CD4-positive, alpha-beta memory T cell (primary cell): Measurements from ENCODE around the gene MCM9. TPM values are rescaled to one million over a fixed set of nuclear protein-coding genes. Genes with fewer than 3 reads are reported as not detected.

Experiments
- CTCF ChIA-PET: fragments of 350-600 bp; sonication (Branson Sonifier 250); formaldehyde crosslinking; loops from one replicate; lab custom pipeline; 2021; ENCODE audit warnings: inconsistent platforms; ENCODE audit not compliant: partially characterized antibody; lab: Charles Lee
- POLR2A ChIA-PET: fragments of 350-600 bp; sonication (Branson Sonifier 250); formaldehyde crosslinking; loops from one replicate; lab custom pipeline; 2021; ENCODE audit not compliant: partially characterized antibody; lab: Charles Lee
- DNase-seq, 5 donors: peaks; one replicate each; pipeline versions ENCODE4 v3.0.0 to v3.0.0-alpha.2; 2020 to 2022; ENCODE audit warnings: mixed read lengths in 1 of 5
- H3K27ac ChIP-seq: one replicate; pipeline ENCODE4 v1.7.0; 2013; ENCODE audit warnings: low read depth, low read length
- H3K27me3 ChIP-seq: 2 replicates; pipeline ENCODE4 v1.7.0; 2013; ENCODE audit warnings: mild to moderate bottlenecking, low read length, moderate library complexity; ENCODE audit not compliant: insufficient read depth
- H3K36me3 ChIP-seq: 2 replicates; pipeline ENCODE4 v1.7.0; 2013; ENCODE audit warnings: mild to moderate bottlenecking, low read length, moderate library complexity; ENCODE audit not compliant: insufficient read depth
- H3K4me1 ChIP-seq: 2 replicates; pipeline ENCODE4 v1.7.0; 2013; ENCODE audit warnings: mild to moderate bottlenecking, low read length, moderate library complexity; ENCODE audit not compliant: insufficient read depth
- H3K4me3 ChIP-seq, 2 donors: one replicate each; pipeline ENCODE4 v1.7.0; 2013; ENCODE audit warnings: low read length in 2 of 2, mild to moderate bottlenecking in 1 of 2
- H3K9me3 ChIP-seq, 2 donors: one replicate each; pipeline ENCODE4 v1.7.0; 2013; ENCODE audit warnings: low read length in 2 of 2, control low read depth in 1 of 2; ENCODE audit not compliant: control insufficient read depth in 1 of 2
- H3K27ac Mint-ChIP-seq, 7 donors: one replicate each; pipeline ENCODE4 v1.8.0; 2020 to 2021; ENCODE audit warnings: mixed read lengths in 7 of 7, mild to moderate bottlenecking in 6 of 7, inconsistent platforms in 3 of 7, moderate library complexity in 3 of 7
- H3K27me3 Mint-ChIP-seq, 2 donors: one replicate each; pipeline ENCODE4 v1.8.0; 2020 to 2021; ENCODE audit warnings: mixed read lengths in 2 of 2
- H3K36me3 Mint-ChIP-seq, 2 donors: one replicate each; pipeline ENCODE4 v1.8.0; 2020 to 2021; ENCODE audit warnings: mixed read lengths in 2 of 2, inconsistent platforms in 1 of 2, mild to moderate bottlenecking in 1 of 2
- H3K4me1 Mint-ChIP-seq, 4 donors: one replicate each; pipeline ENCODE4 v1.8.0; 2020 to 2021; ENCODE audit warnings: mixed read lengths in 4 of 4, mild to moderate bottlenecking in 1 of 4
- H3K4me3 Mint-ChIP-seq, 8 donors: one replicate each; pipeline ENCODE4 v1.8.0; 2020 to 2021; ENCODE audit warnings: mixed read lengths in 8 of 8, mild to moderate bottlenecking in 7 of 8, moderate library complexity in 6 of 8, inconsistent platforms in 3 of 8
- H3K9me3 Mint-ChIP-seq, 8 donors: one replicate each; pipeline ENCODE4 v1.8.0; 2020 to 2021; ENCODE audit warnings: mixed read lengths in 8 of 8, mild to moderate bottlenecking in 5 of 8, inconsistent platforms in 3 of 8, moderate library complexity in 1 of 8
- intact Hi-C: fragments of 100-400 bp; cut with micrococcal nuclease; formaldehyde crosslinking; loops from one replicate; pipeline ENCODE4 v1.15.1; 2023
- polyA plus RNA-seq, 2 donors: library from polyadenylated mRNA; unstranded; fragments of 300-500 nt; fragmentation: Illumina TruSeq; gene quantifications; one replicate each; pipeline ENCODE4 v1.2.3, GENCODE V29; 2021
- total RNA-seq, 2 experiments: library from RNA; stranded (reverse); gene quantifications; one replicate each; pipeline ENCODE4 v1.2.3, GENCODE V29; 2021

Gene MCM9
- total and polyA plus RNA-seq, 4 experiments from 2014 or later = 11.2 to 36.6 (median 24.5) TPM

- H3K4me1 Mint-ChIP-seq = peaks cover 50 to 76% (median 62%) of the 10 kb centered on the region in 4 donors
- no peak overlapping the region for H3K4me3 ChIP-seq
- CTCF ChIA-PET = interaction anchor here (1.6 to 2.8 kb wide), 3 partner anchors 9 to 104 kb away, joined by 4 to 15 read pairs (median 13); no protein-coding TSS in a partner anchor
Observed at GRCh38 chr6:118905084-118905483, 29.9 kb downstream of the MCM9 start.

GRCh38 chr6:118903691-118904090, 31.3 kb downstream of the MCM9 start:
- H3K4me3 Mint-ChIP-seq = no peak overlapping the region
- H3K4me1 ChIP-seq = peaks cover 78% of the 10 kb centered on the region
- H3K9me3 ChIP-seq = no peaks in the 10 kb centered on the region
- CTCF ChIA-PET = interaction anchor here (0.9 to 1.8 kb wide), 3 partner anchors 8 to 103 kb away, joined by 4 to 13 read pairs (median 4); no protein-coding TSS in a partner anchor
- H3K27me3 Mint-ChIP-seq = no peaks in the 10 kb centered on the region
- H3K9me3 Mint-ChIP-seq = no peaks in the 10 kb centered on the region
- H3K27me3 ChIP-seq = no peaks in the 10 kb centered on the region
- peaks cover 34% of the 10 kb centered on the region for H3K36me3 ChIP-seq
- peaks cover 63 to 84% of the 10 kb centered on the region in 2 donors for H3K36me3 Mint-ChIP-seq
- DNase-seq = no peak
- POLR2A ChIA-PET = interaction anchor here (1.0 to 4.7 kb wide), 4 partner anchors 9 to 194 kb away, joined by 3 to 28 read pairs (median 4); partner anchors contain the start of genes ASF1A and MCM9
- intact Hi-C loops = no loop called here
- H3K4me3 ChIP-seq = no peak overlapping the region
- H3K27ac Mint-ChIP-seq = peak overlapping the region in 5 of 7 donors; percentile 0 to 54 (median 41)
- no peak overlapping the region for H3K27ac ChIP-seq
- H3K4me1 Mint-ChIP-seq = peaks cover 62 to 87% (median 75%) of the 10 kb centered on the region in 4 donors

More at GRCh38 chr6:118905084-118905483, 29.9 kb downstream of the MCM9 start:
- no peak overlapping the region for H3K27ac ChIP-seq
- H3K9me3 ChIP-seq = no peaks in the 10 kb centered on the region
- peaks cover 61 to 82% of the 10 kb centered on the region in 2 donors for H3K36me3 Mint-ChIP-seq
- H3K4me3 Mint-ChIP-seq = peak overlapping the region in 2 of 8 donors; percentile 1 to 10
- POLR2A ChIA-PET = interaction anchor here (0.7 to 4.7 kb wide), 3 partner anchors 11 to 212 kb away, joined by 3 to 28 read pairs (median 4); partner anchors contain the start of gene ASF1A
- peaks cover 34% of the 10 kb centered on the region for H3K36me3 ChIP-seq
- intact Hi-C loops = no loop called here
- DNase-seq = no peak
- peaks cover 64% of the 10 kb centered on the region for H3K4me1 ChIP-seq
- peak overlapping the region in 4 of 7 donors; percentile 20 to 81 (median 50) for H3K27ac Mint-ChIP-seq
- H3K9me3 Mint-ChIP-seq = no peaks in the 10 kb centered on the region
- no peaks in the 10 kb centered on the region for H3K27me3 ChIP-seq
- H3K27me3 Mint-ChIP-seq = no peaks in the 10 kb centered on the region

- H3K4me3 ChIP-seq = no peak overlapping the region
- Mint-ChIP-seq H3K4me1 (peaks cover 64 to 91% (median 78%) of the 10 kb centered on the region in 4 donors), H3K27ac (peak overlapping the region; percentile 20 to 64 (median 52)), H3K27me3 (no peaks in the 10 kb centered on the region), H3K36me3 (peaks cover 63 to 84% of the 10 kb centered on the region in 2 donors), H3K4me3 (peak overlapping the region in 3 of 8 donors; percentile 11 to 36 (median 17)), H3K9me3 (no peaks in the 10 kb centered on the region)
- POLR2A ChIA-PET = interaction anchor here (1.0 to 4.7 kb wide), 3 partner anchors 9 to 31 kb away, joined by 3 to 28 read pairs (median 6); partner anchors contain the start of genes ASF1A and MCM9
- no peak overlapping the region for H3K27ac ChIP-seq
- CTCF ChIA-PET = interaction anchor here (0.9 to 1.8 kb wide), 2 partner anchors 8 to 10 kb away, joined by 4 to 13 read pairs; no protein-coding TSS in a partner anchor
- no peak for DNase-seq
- peaks cover 32% of the 10 kb centered on the region for H3K36me3 ChIP-seq
- intact Hi-C loops = no loop called here
- no peaks in the 10 kb centered on the region for H3K9me3 ChIP-seq
- no peaks in the 10 kb centered on the region for H3K27me3 ChIP-seq
- H3K4me1 ChIP-seq = peaks cover 84% of the 10 kb centered on the region
Observed at GRCh38 chr6:118903138-118903537, 31.8 kb downstream of the MCM9 start.

DNA sequence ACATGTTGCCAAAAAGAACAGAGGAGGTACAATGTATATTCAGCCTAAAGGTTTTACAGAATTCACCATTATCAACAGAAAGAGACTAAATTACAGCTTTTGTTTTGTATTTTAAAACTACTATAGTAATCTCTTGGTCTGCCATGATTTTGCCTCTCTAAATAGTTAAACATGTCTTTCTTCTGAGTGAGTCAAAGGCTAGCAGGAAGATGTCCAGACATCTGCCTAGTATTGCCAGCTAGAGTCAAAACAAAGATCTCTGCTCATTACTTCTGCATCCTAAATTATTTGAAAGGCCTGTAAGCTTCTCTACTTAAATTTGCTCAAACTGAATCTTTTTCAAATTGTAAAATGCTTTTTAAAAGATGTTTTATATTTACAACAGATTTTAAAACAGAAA, 32.2 kb downstream of the MCM9 start:
- H3K36me3 ChIP-seq = peaks cover 28% of the 10 kb centered on the region
- H3K27me3 ChIP-seq = no peaks in the 10 kb centered on the region
- intact Hi-C loops = loop anchor here (1.0 kb wide), 1 partner anchor 8 kb away; the partner anchor contains the start of gene ASF1A
- CTCF ChIA-PET = interaction anchor here (0.8 kb wide), 1 partner anchor 17 kb away, joined by 3 read pairs; no protein-coding TSS in a partner anchor
- POLR2A ChIA-PET = interaction anchor here (1.0 to 4.7 kb wide), 3 partner anchors 8 to 32 kb away, joined by 3 to 28 read pairs (median 6); partner anchors contain the start of genes ASF1A and MCM9
- peaks cover 88% of the 10 kb centered on the region for H3K4me1 ChIP-seq
- Mint-ChIP-seq H3K4me1 (peaks cover 67 to 95% (median 82%) of the 10 kb centered on the region in 4 donors), H3K36me3 (peaks cover 61 to 82% of the 10 kb centered on the region in 2 donors), H3K4me3 (peak overlapping the region in 5 of 8 donors; percentile 6 to 36 (median 8)), H3K9me3 (no peaks in the 10 kb centered on the region), H3K27me3 (no peaks in the 10 kb centered on the region), H3K27ac (peak overlapping the region in 6 of 7 donors; percentile 20 to 64 (median 52))
- no peak overlapping the region for H3K4me3 ChIP-seq
- H3K9me3 ChIP-seq = no peaks in the 10 kb centered on the region
- no peak for DNase-seq
- no peak overlapping the region for H3K27ac ChIP-seq

GRCh38 chr6:118899948-118900347, 35.0 kb downstream of the MCM9 start:
- intact Hi-C loops = no loop called here
- Mint-ChIP-seq H3K9me3 (no peaks in the 10 kb centered on the region), H3K27me3 (no peaks in the 10 kb centered on the region), H3K27ac (peak overlapping the region; percentile 16 to 82 (median 59)), H3K4me1 (peaks cover 61 to 86% (median 73%) of the 10 kb centered on the region in 4 donors), H3K4me3 (peak overlapping the region; percentile 22 to 76 (median 58)), H3K36me3 (peaks cover 44 to 61% of the 10 kb centered on the region in 2 donors)
- peaks cover 9% of the 10 kb centered on the region for H3K36me3 ChIP-seq
- POLR2A ChIA-PET = interaction anchor here (0.9 kb wide), 1 partner anchor 190 kb away, joined by 3 read pairs; no protein-coding TSS in a partner anchor
- no peak overlapping the region for H3K4me3 ChIP-seq
- H3K27ac ChIP-seq = peak overlapping the region; percentile 39
- no peaks in the 10 kb centered on the region for H3K27me3 ChIP-seq
- H3K4me1 ChIP-seq = peaks cover 90% of the 10 kb centered on the region
- DNase-seq = peak in 2 of 5 donors; percentile 36 to 47
- CTCF ChIA-PET = no interaction called here
- no peaks in the 10 kb centered on the region for H3K9me3 ChIP-seq

DNA sequence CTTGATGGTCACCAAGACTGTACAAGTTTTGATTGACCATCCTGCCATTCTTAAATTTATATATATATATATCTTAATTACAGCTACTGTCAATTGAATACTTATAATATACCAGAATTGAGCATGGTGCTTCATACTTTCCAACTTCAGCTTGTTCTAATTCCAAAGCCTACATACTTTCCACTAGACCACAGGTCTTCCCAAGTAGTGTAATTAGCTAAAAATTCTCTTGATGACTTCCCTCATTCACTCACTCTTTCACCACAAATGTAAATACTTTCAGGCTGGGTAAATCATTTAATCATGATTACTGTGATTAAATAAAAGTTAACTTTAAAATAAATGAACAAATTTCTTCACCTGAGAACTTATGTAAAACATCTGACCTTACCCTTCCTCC, 37.6 kb downstream of the MCM9 start:
- peaks cover 0 to 6% (median 0%) of the 10 kb centered on the region in 8 donors for H3K9me3 Mint-ChIP-seq
- peaks cover 26 to 52% of the 10 kb centered on the region in 2 donors for H3K36me3 Mint-ChIP-seq
- Histone ChIP-seq H3K27me3 (no peaks in the 10 kb centered on the region), H3K27ac (no peak overlapping the region), H3K9me3 (no peaks in the 10 kb centered on the region), H3K4me1 (peaks cover 72% of the 10 kb centered on the region), H3K4me3 (no peak overlapping the region), H3K36me3 (no peaks in the 10 kb centered on the region)
- no peak for DNase-seq
- ChIA-PET POLR2A (interaction anchor here (0.8 to 9.9 kb wide), 11 partner anchors 9 to 453 kb away, joined by 3 to 105 read pairs (median 8); partner anchors contain the start of genes FAM184A and MCM9), CTCF (interaction anchor here (0.7 to 5.9 kb wide), 15 partner anchors 8 to 332 kb away, joined by 3 to 53 read pairs (median 7); no protein-coding TSS in a partner anchor)
- peaks cover 0 to 1% of the 10 kb centered on the region in 2 donors for H3K27me3 Mint-ChIP-seq
- H3K27ac Mint-ChIP-seq = peak overlapping the region in 3 of 7 donors; percentile 53 to 68 (median 60)
- peaks cover 50 to 78% (median 58%) of the 10 kb centered on the region in 4 donors for H3K4me1 Mint-ChIP-seq
- intact Hi-C loops = no loop called here
- H3K4me3 Mint-ChIP-seq = peak overlapping the region in 6 of 8 donors; percentile 8 to 70 (median 51)
